Vagina (tissue), 2 donors: Measurements from ENCODE around the gene PCSK6. TPM values are rescaled to one million over a fixed set of nuclear protein-coding genes. Genes with fewer than 3 reads are reported as not detected.
A peak's percentile ranks its signal among the peaks of the same experiment; 100 is the strongest.

Experiments used
- DNase-seq, 2 donors: peaks; one replicate each; pipeline ENCODE4 v3.0.0-alpha.2; 2017; ENCODE audit errors: extremely low spot score in 2 of 2
- H3K27ac ChIP-seq: fragments of 200-600 bp; sonication (generic); one replicate; pipeline ENCODE4 v1.5.1; 2019
- H3K27me3 ChIP-seq: fragments of 200-600 bp; sonication (generic); one replicate; pipeline ENCODE4 v1.5.1; 2019
- H3K36me3 ChIP-seq, 2 donors: fragments of 200-600 bp; sonication (generic); one replicate each; pipeline ENCODE4 v1.5.1; 2017 to 2019
- H3K4me1 ChIP-seq: fragments of 200-600 bp; sonication (generic); one replicate; pipeline ENCODE4 v1.5.1; 2019
- H3K4me3 ChIP-seq, 2 donors: fragments of 200-600 bp; sonication (generic); 1 replicate in 1 of 2; 2 replicates in 1 of 2; pipeline ENCODE4 v1.5.1; 2016 to 2019
- H3K9me3 ChIP-seq: fragments of 200-600 bp; sonication (generic); one replicate; pipeline ENCODE4 v1.5.1; 2019
- CTCF ChIP-seq, 3 experiments: fragments of 450-650 bp in 2 of 3; fragments of 200-600 bp in 1 of 3; sonication (generic) in 1 of 3; IDR thresholded peaks; one replicate each; pipeline ENCODE4 v1.5.1; 2017 to 2019; ENCODE audit warnings: antibody characterized with exemption in 3 of 3, mild to moderate bottlenecking in 2 of 3, moderate library complexity in 2 of 3
- POLR2A ChIP-seq, 2 donors: fragments of 450-650 bp; IDR thresholded peaks; one replicate each; pipeline ENCODE4 v1.6.1; 2017; ENCODE audit warnings: antibody characterized with exemption in 2 of 2, mild to moderate bottlenecking in 2 of 2, moderate library complexity in 2 of 2
- POLR2AphosphoS5 ChIP-seq, 2 donors: sonication (generic); formaldehyde crosslinking; IDR thresholded peaks; one replicate each; pipeline ENCODE4 v1.9.0; 2017; ENCODE audit warnings: antibody characterized with exemption in 2 of 2, mild to moderate bottlenecking in 2 of 2, low read depth in 1 of 2; ENCODE audit not compliant: insufficient read depth in 1 of 2
- intact Hi-C: fragments of 100-400 bp; cut with DNase I; formaldehyde crosslinking; loops from one replicate; pipeline ENCODE4 v1.15.1; 2023
- total RNA-seq: library from RNA; depleted of rRNA; stranded (reverse); fragments of >200 nt; gene quantifications from one replicate; pipeline ENCODE4 v1.2.3, GENCODE V29; 2016

The PCSK6 gene
- total RNA-seq, 1 donor from 2014 or later: 7.4 TPM

DNA sequence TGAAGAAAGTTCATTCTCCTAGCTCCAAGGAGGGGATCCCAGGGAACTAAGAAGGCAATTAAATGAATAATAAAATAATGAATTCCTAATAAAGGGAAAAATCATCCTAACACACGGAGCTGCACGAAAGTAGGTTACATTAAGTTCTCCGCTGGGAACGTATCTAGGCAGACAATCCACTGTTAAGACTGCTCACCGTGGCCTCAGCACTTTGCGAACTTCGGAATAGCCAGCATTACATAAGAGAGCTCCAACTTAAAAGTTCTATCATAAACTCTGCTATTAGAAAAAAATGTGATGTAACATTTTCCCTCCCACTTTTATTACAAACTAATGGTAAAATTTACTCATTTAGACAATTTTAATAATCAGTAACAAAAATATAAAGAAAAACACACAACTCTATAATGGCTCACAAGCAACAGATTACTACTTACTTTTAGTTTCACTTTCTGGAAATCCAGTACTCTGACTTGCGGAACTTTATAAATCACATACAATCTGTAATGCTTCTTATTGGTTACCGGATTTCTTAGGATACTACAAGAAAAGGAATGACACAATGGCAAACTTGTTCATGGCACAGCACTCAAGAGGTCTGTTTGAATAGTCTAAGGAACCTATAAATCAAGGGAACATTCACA lies 202.9 kb downstream of the PCSK6 start:
- Histone ChIP-seq H3K9me3 (no peaks in the 10 kb centered on the region), H3K4me1 (peaks cover under 1% of the 10 kb centered on the region), H3K27ac (no peak overlapping the region), H3K4me3 (no peak overlapping the region), H3K36me3 (peaks cover 3 to 62% of the 10 kb centered on the region in 2 donors), H3K27me3 (no peaks in the 10 kb centered on the region)
- DNase-seq: no peak
- intact Hi-C loops: no loop called here
- TF ChIP-seq POLR2AphosphoS5 (IDR thresholded peaks at IDR 0.05; ENCODE audit: insufficient read depth in 1 of 2, low read depth in 1 of 2) (no peak), POLR2A (IDR thresholded peaks at IDR 0.05) (no peak), CTCF (IDR thresholded peaks at IDR 0.05) (no peak)

GRCh38 chr15:101283931-101284330 lies 205.6 kb downstream of the PCSK6 start:
- TF ChIP-seq CTCF (IDR thresholded peaks at IDR 0.05): no peak
- no peak for TF ChIP-seq POLR2A (IDR thresholded peaks at IDR 0.05)
- TF ChIP-seq POLR2AphosphoS5 (IDR thresholded peaks at IDR 0.05; ENCODE audit: insufficient read depth in 1 of 2, low read depth in 1 of 2): no peak
- Histone ChIP-seq H3K9me3 (no peaks in the 10 kb centered on the region), H3K36me3 (peaks cover 3 to 73% of the 10 kb centered on the region in 2 donors), H3K27me3 (no peaks in the 10 kb centered on the region), H3K4me1 (no peaks in the 10 kb centered on the region), H3K4me3 (no peak overlapping the region), H3K27ac (no peak overlapping the region)
- intact Hi-C loops: no loop called here
- no peak for DNase-seq

DNA sequence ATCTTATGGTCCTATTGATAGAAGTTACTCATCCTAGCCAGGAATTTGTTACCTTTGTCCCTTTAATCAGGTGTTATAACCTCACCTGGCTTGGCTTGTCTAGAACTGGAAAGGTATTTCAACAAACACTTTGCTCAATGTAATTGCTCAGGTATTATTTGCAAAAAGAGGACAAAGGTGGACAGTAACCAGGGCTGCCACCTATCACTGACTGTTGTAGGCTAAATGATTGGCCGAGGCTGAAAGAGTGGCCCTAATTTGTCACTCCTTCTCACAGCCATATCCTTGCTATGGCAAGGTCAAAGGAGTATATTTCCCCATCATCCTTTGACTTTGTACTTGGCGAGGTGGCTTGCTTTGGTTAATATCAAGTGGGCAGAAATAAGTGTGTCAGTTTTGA lies 209.5 kb downstream of the PCSK6 start:
- H3K4me1 ChIP-seq: peaks cover 19% of the 10 kb centered on the region
- peaks cover 3 to 46% of the 10 kb centered on the region in 2 donors for H3K36me3 ChIP-seq
- no peak overlapping the region for H3K4me3 ChIP-seq
- no peaks in the 10 kb centered on the region for H3K9me3 ChIP-seq
- TF ChIP-seq POLR2AphosphoS5 (IDR thresholded peaks at IDR 0.05; ENCODE audit: insufficient read depth in 1 of 2, low read depth in 1 of 2) (no peak), POLR2A (IDR thresholded peaks at IDR 0.05) (no peak)
- H3K27ac ChIP-seq: no peak overlapping the region
- intact Hi-C loops: no loop called here
- no peak for DNase-seq
- no peaks in the 10 kb centered on the region for H3K27me3 ChIP-seq

DNA sequence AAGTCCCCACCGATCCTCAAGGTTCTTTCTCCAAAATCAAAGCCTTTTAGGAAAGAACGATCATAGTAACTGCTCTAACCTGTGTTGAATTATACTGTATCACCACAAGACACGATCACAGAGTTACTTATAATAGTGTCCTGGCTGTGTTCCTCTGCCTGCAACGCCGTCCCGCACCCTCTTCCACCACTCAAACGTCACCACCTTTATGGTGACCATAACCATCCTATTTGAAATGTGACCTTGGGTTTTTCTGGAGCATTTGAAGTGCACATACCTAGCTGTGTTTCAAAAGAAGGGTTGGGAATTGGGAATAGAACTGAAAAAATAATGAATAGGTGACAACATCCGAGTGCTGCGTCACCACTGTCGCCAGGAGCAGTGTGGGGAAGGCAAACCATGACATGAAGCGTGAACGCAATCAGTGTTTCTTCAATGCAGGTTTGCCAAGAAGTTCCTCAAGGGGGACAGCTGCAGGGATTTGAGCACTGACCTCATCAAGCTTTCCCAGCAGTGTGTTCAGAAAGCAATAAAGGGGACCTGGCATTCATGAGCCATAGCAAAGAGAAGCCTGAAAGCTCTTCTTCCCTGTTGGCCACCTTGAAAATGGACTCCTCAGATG lies 211.5 kb downstream of the PCSK6 start:
- peaks cover 0 to 46% of the 10 kb centered on the region in 2 donors for H3K36me3 ChIP-seq
- no peak for TF ChIP-seq CTCF (IDR thresholded peaks at IDR 0.05)
- no peak for TF ChIP-seq POLR2A (IDR thresholded peaks at IDR 0.05)
- TF ChIP-seq POLR2AphosphoS5 (IDR thresholded peaks at IDR 0.05; ENCODE audit: insufficient read depth in 1 of 2, low read depth in 1 of 2): no peak
- H3K4me3 ChIP-seq: peak overlapping the region; percentile 87 to 94
- intact Hi-C loops: no loop called here
- H3K27me3 ChIP-seq: no peaks in the 10 kb centered on the region
- H3K4me1 ChIP-seq: peaks cover 19% of the 10 kb centered on the region
- H3K9me3 ChIP-seq: no peaks in the 10 kb centered on the region
- no peak for DNase-seq
- peak overlapping the region; percentile 82 for H3K27ac ChIP-seq

DNA sequence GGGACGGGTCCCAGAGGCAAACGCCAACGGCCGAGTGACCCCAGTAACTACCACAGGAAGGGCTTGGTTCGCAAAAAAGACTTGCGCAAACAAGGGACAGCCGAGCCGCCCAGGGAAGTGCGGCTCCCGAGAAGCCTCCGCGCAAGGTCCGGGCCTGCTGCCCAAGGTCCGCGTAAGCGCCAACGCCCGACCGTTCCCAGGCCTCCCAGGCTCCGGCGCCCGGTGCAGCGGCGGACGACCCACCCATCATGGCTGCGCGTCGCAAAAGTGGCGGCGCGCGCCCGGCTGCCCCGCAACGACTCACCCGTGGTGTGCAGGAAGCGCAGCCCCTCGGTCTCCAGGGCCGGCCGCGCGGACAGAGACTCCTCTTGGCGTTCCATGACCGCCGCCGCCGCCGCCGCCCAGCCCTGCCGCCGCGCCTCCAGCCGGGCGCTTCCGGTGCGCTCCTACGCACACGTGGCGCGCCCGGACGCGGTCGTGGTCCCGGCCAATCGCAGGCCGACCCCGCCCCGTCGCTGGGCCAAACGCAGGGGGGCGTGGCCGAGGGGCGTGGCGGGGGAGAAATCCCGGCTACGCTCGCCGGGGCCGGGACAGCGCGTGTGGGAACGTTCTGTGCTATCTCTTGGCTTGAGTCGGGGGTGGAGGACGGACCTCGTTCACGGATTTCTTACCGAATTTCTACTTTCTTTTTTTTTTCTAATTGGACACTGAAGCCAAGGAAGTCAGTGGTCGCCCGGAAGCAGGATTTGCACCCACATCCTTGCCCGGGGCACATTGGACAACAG lies 212.3 kb downstream of the PCSK6 start, which contains the start of gene SELENOS:
Gene SELENOS (minus strand): TSS at position 448 of the 785 bp plus-strand sequence. CDS start 68 bp downstream, at position 380.
- H3K4me1 ChIP-seq: peaks cover 19% of the 10 kb centered on the region
- peaks cover 0 to 46% of the 10 kb centered on the region in 2 donors for H3K36me3 ChIP-seq
- no peaks in the 10 kb centered on the region for H3K27me3 ChIP-seq
- DNase-seq: no peak
- peak in 1 of 2 donors; percentile 93 for TF ChIP-seq POLR2A (IDR thresholded peaks at IDR 0.05)
- TF ChIP-seq POLR2AphosphoS5 (IDR thresholded peaks at IDR 0.05; ENCODE audit: insufficient read depth in 1 of 2, low read depth in 1 of 2): peak in 1 of 2 donors; percentile 77
- peak in 1 of 3 experiments; percentile 28 for TF ChIP-seq CTCF (IDR thresholded peaks at IDR 0.05)
- peak within 1 kb of the TSS; percentile 87 to 94 for H3K4me3 ChIP-seq
- H3K9me3 ChIP-seq: no peaks in the 10 kb centered on the region
- peak within 1 kb of the TSS; percentile 82 for H3K27ac ChIP-seq
- intact Hi-C loops: no loop called here
